Activated B cell treated with CpG ODN at 0.5 μM for 24 hours (primary cell): ENCODE data around the gene LDB2. TPM values are rescaled to one million over a fixed set of nuclear protein-coding genes. Genes with fewer than 3 reads are reported as not detected.

Experiments used
- ATAC-seq: fragments of 200-7000 bp; cut with Tn5 transposase; one replicate; pipeline ENCODE4 v1.10.0; 2021; ENCODE audit warnings: low read depth, mild to moderate bottlenecking, moderate library complexity
- CTCF ChIA-PET: fragments of 350-600 bp; sonication (Branson Sonifier 250); formaldehyde crosslinking; loops from one replicate; lab custom pipeline; 2021; ENCODE audit warnings: antibody characterized with exemption; lab: Charles Lee
- POLR2A ChIA-PET: fragments of 350-600 bp; sonication (Branson Sonifier 250); formaldehyde crosslinking; loops from one replicate; lab custom pipeline; 2021; ENCODE audit warnings: antibody characterized with exemption; lab: Charles Lee
- DNase-seq: peaks from one replicate; pipeline ENCODE4 v3.0.0; 2022
- H3K27ac Mint-ChIP-seq: one replicate; pipeline ENCODE4 v1.8.0; 2020; ENCODE audit warnings: mixed read lengths
- H3K27me3 Mint-ChIP-seq: one replicate; pipeline ENCODE4 v1.8.0; 2021; ENCODE audit warnings: mixed read lengths
- H3K36me3 Mint-ChIP-seq: one replicate; pipeline ENCODE4 v1.8.0; 2021; ENCODE audit warnings: low read depth, mixed read lengths
- H3K4me1 Mint-ChIP-seq: one replicate; pipeline ENCODE4 v1.8.0; 2021; ENCODE audit warnings: mixed read lengths
- H3K4me3 Mint-ChIP-seq: one replicate; pipeline ENCODE4 v1.8.0; 2020; ENCODE audit warnings: mild to moderate bottlenecking, mixed read lengths
- H3K9me3 Mint-ChIP-seq: one replicate; pipeline ENCODE4 v1.8.0; 2020; ENCODE audit warnings: mixed read lengths
- CTCF ChIP-seq: fragments of 200-600 bp; IDR thresholded peaks from one replicate; pipeline ENCODE4 v1.8.0; 2022; ENCODE audit warnings: antibody characterized with exemption, mild to moderate bottlenecking
- intact Hi-C: fragments of 100-400 bp; cut with micrococcal nuclease; formaldehyde crosslinking; loops from one replicate; pipeline ENCODE4 v1.15.1; 2024
- total RNA-seq: library from RNA; stranded (reverse); gene quantifications from 2 replicates; pipeline ENCODE4 v1.2.3, GENCODE V29; 2022

The LDB2 gene
- total RNA-seq, 1 donor from 2014 or later = not detected

DNA sequence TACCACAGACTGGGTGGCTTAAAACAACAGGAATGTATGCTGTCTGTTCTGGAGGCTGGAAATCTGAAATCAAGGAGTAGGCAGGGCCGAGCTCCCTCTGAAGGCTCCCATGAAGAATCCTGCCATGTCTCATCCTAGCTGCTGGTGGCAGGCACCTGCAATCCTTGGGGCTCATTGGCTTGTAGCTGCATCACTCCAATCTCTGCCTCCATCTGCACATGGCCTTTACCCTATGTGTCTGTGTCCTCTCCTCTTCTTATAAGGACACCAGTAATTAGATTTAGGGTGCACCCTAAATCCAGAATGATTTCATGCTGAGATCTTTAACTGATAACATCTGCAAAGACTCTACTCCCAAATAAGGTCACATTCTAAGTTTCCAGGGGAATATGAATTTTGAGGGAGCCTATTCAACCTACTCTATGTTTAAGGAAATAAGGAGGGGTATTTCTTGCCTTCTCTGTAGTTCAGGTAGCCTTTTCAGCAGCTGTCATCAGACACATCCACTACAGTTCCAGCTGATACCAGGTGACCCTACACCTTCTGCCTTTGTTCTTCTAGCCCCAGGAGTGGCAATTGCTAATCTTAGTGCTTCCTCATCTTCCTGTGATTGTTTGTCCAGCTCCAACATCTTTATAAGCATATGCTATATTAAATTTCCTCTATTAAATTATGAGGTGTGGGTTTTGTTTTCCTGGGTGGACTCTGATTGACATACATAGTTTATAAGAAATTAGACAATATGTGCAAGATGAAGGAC, 377.1 kb downstream of the LDB2 start:
- DNase-seq = no peak
- no peak overlapping the region for H3K4me3 Mint-ChIP-seq
- ATAC-seq = no peak
- CTCF ChIA-PET = no interaction called here
- no peaks in the 10 kb centered on the region for H3K9me3 Mint-ChIP-seq
- no peak overlapping the region for H3K27ac Mint-ChIP-seq
- POLR2A ChIA-PET = no interaction called here
- intact Hi-C loops = no loop called here
- no peaks in the 10 kb centered on the region for H3K36me3 Mint-ChIP-seq
- H3K27me3 Mint-ChIP-seq = no peaks in the 10 kb centered on the region
- no peak for TF ChIP-seq CTCF
- no peaks in the 10 kb centered on the region for H3K4me1 Mint-ChIP-seq

DNA sequence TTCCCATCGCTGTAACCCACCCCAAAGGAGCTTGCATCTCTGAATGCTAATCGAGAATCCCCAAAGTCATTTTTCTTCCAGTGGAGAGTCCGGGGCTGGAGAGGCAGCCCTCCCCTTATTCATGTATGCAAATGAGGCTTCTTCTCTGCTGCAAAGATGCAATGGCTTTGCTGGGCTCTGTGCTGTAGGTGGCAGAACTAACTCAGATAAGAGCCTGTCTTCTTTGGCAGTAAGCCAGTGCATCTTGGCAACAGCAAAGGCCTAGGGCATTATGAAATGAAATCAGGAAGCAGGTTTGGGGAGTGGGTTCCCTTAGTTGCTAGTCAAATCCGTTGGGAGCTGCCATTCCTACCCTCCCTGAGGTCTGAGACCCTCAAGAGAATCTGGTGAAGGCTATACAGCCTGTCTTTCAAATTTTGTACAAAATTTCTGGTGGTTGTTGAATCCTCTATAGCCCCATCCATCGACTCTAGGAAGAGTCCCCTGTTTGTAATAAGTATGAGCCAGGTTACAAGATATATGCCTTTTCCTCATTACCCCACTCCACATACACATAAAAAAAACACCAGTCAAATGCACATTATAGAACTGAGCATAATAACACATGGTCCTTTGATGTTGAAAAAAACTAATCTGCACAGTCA, 381.5 kb downstream of the LDB2 start:
- DNase-seq (no peak), ATAC-seq (no peak)
- CTCF ChIA-PET = no interaction called here
- POLR2A ChIA-PET = no interaction called here
- H3K4me3 Mint-ChIP-seq = no peak overlapping the region
- no peaks in the 10 kb centered on the region for H3K36me3 Mint-ChIP-seq
- H3K27ac Mint-ChIP-seq = no peak overlapping the region
- peaks cover 2% of the 10 kb centered on the region for H3K9me3 Mint-ChIP-seq
- no peaks in the 10 kb centered on the region for H3K27me3 Mint-ChIP-seq
- no peaks in the 10 kb centered on the region for H3K4me1 Mint-ChIP-seq
- TF ChIP-seq CTCF = no peak
- intact Hi-C loops = no loop called here

DNA sequence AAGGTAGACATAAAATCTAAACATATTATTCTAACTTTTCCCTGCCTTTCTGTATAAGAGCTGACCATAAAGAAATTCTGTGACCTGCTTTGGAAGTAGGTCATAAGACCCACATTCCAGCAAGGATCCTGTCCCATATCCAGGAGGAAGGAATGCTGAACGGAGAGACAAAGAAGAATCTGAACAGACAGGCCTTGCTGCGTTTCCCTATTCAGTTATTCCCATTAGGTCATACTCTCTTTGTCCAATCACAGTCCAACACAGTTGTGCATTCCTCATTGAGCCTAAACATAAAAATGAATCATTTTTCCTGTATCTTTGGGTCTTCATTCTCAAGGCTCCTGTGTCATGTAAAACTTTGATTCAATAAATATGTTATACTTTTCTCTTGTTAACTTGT, 384.6 kb downstream of the LDB2 start:
- no peaks in the 10 kb centered on the region for H3K4me1 Mint-ChIP-seq
- no peak overlapping the region for H3K4me3 Mint-ChIP-seq
- H3K27me3 Mint-ChIP-seq = no peaks in the 10 kb centered on the region
- POLR2A ChIA-PET = no interaction called here
- ATAC-seq (no peak), DNase-seq (no peak)
- no peak for TF ChIP-seq CTCF
- H3K36me3 Mint-ChIP-seq = no peaks in the 10 kb centered on the region
- CTCF ChIA-PET = no interaction called here
- no peak overlapping the region for H3K27ac Mint-ChIP-seq
- intact Hi-C loops = no loop called here
- peaks cover 6% of the 10 kb centered on the region for H3K9me3 Mint-ChIP-seq

DNA sequence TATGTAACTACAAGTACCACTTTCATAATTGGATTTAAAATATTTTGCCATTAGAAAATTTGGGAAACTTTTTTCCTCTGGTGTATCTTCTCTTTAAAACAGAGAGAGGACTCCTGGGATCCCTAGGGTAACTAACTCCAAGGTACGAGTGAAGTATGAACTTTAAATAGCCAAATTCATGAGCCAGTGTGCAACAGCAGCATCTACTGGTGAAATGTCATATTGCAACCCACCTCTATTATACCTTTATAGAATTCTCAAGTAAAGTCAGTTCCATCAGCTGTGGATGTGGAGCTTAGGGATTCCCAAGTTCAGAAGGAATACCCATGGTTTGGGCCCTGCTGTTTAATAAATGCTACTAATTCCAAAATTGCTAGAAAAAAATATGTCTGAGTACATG, 389.5 kb downstream of the LDB2 start:
- Mint-ChIP-seq H3K27me3 (no peaks in the 10 kb centered on the region), H3K9me3 (peaks cover 9% of the 10 kb centered on the region), H3K36me3 (no peaks in the 10 kb centered on the region), H3K4me1 (no peaks in the 10 kb centered on the region), H3K27ac (no peak overlapping the region), H3K4me3 (no peak overlapping the region)
- TF ChIP-seq CTCF = no peak
- intact Hi-C loops = no loop called here
- DNase-seq = no peak
- no peak for ATAC-seq
- ChIA-PET POLR2A (no interaction called here), CTCF (no interaction called here)

DNA sequence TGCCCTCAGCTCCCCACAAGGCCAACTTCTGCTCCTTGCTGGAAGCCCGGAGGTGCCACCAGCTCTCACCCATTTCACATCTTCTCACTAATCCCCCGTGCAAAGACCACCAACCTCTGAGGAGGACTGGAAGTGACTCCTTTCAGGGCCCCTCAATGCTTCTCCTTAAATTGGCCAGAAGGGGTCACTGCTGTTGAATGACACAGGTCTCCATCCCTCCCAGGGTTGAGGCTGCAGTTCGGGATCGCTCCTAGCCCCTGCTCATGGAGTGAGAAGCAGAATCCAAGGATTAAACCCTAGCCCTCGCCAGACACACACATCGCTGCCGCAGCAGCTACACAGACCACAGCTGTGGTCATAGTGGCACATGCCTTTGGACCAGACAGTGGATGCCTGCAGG, 392.7 kb downstream of the LDB2 start:
- no peak overlapping the region for H3K27ac Mint-ChIP-seq

More for the DNA sequence above, 392.7 kb downstream of the LDB2 start:
- H3K9me3 Mint-ChIP-seq = peaks cover 9% of the 10 kb centered on the region
- DNase-seq (no peak), ATAC-seq (no peak)
- H3K4me3 Mint-ChIP-seq = no peak overlapping the region
- H3K27me3 Mint-ChIP-seq = no peaks in the 10 kb centered on the region
- no peaks in the 10 kb centered on the region for H3K4me1 Mint-ChIP-seq
- no peak for TF ChIP-seq CTCF
- intact Hi-C loops = no loop called here
- no peaks in the 10 kb centered on the region for H3K36me3 Mint-ChIP-seq
- ChIA-PET POLR2A (no interaction called here), CTCF (no interaction called here)
